Stimulated activated CD8-positive, alpha-beta memory T cell treated with anti-CD3 and anti-CD28 coated beads, Interleukin-15, amount 100 ng/mL, for 4 hours (primary cell): ENCODE results near the gene RAD51D.
"Not testable (repeated sequence)": the region's sequence is repeated elsewhere in the genome, so short reads cannot be mapped to it uniquely, and the experiment has no call there.

Source experiments
- DNase-seq, 2 donors: peaks; one replicate each; pipeline ENCODE4 v3.0.0-alpha.2; 2020; ENCODE audit warnings: low read depth in 2 of 2

Gene RAD51D

DNA sequence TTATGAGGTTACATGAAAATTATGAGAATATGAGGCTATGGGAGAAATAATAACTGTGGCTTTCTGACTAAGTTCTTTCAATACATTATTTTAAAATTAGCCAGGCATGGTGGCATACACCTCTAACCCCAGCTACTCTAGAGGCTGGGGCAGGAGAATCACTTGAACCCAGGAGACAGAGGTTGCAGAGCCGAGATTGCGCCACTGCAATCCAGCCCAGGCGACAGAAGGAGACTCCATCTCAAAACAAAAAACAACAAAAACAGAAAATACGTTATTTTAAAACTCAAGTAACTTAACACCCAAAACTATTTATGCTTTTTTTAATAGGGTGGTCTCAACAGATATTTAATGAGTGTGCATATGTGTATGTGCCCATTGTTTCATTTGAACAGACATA, 53.8 kb downstream of the RAD51D start:
- DNase-seq, result no peak

DNA sequence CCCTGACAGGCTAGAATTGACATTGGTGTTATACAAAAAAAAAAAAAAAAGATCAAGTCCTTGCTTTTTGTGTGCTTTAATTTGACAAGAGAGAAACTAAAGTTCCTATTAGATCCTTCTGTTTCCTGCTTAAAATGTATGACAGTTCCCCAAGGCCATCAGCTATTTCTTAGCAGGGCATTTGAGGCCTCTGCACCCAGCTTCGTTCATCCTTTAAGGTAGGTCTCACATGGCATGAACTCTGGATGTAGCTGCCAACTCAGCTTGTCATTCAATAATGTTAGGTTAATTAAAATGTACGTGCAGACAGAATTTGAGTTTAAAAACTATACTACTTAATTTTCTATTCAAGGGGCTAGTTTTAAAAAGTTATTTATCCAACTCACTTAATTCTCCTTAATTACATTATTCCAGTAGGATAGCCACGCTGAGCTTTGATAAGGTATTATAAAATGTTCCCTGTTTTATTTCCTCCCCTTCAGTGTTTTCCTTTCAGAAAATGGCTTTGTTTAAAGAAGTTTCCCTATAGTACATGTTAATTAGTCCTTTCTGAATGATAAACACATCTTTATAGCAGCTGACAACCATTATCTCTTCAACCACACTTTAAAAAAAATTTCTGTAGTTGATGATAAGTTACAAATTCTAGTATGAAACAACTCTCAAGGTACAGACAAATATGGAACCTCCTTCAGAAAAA, 55.0 kb downstream of the RAD51D start:
- DNase-seq, result no peak

DNA sequence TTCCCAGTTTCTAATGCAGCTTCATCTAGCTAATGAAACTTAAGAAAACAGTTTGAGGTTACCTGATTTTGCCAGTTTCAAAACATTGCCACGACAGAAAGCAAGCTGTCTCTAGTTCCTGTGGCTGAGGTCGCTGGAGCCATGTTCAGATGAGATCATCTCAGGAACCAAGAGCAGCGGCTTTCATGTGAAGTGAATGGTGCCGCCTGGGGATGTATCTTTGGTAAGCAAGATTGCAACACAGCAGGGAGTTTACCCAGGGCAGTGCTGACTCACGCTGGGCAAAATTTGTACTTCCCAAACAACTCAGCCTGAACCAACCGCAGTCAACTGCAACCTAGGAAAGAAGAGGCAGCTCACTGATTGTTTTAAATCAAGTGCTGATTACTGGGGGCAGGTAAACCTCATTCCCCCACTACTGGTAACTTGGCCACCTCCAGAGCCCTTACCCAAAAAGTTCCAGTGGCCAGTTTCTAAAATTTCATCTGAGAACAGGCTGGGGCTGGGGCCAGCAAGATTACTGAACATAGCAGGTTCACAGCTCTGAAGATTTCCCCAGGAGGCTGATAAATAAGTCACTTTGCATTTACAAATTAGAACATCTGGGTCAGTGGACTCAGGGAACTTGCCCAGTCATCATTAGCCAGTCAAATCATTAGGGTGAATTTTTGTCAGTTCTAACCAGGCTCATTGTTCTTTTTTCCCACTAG, 56.0 kb downstream of the RAD51D start, which contains the start of gene RFFL:
Gene RFFL (minus strand): TSS at position 194 of the 710 bp plus-strand sequence. CDS start 37,154 bp downstream, outside the sequence.
- DNase-seq, result peak; percentile 63 to 86

DNA sequence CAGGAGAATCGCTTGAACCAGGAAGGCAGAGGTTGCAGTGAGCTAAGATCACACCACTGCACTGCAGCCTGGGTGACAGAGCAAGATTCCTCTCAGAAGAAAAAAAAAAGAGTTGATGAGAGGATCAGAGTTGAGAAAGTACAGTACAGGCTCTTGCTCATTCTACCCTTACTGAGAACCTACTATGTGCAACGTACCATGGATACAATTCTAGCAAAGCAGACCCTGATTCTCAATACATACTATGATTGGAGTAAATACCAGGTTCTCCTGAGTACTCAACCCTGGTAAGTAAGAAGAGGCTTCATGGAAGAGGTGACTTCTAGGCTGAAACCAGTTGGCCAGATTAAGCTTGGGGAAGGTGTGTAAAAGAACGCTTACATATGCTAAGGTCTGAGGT, 57.4 kb downstream of the RAD51D start:
- no peak for DNase-seq

DNA sequence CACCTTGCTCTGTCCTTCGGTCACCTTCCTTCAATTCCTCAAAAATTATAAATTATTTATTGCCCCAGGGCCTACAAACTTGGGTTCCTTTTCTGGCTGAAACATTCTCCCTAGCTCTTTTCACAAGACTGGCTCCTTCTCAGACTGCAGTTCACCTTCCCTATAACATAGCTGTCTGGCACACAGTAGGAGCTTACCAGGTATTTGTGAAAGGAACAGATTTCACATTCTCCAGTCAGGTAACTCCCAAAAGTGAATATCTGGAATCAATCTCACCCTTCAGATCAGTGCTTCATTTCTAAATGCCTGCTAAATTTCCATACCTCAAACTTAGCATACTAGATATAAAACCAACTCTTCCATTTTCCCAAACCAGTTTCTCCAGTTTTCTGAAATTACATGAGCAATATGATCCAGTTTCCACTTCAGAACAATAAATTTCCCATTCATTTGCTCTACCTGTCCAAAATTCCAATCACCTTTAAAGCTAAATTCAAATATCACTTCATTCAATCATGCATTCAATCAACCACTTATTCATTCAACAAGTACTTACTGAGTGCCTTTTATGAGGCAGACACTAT, 62.2 kb downstream of the RAD51D start:
- DNase-seq, result no peak

DNA sequence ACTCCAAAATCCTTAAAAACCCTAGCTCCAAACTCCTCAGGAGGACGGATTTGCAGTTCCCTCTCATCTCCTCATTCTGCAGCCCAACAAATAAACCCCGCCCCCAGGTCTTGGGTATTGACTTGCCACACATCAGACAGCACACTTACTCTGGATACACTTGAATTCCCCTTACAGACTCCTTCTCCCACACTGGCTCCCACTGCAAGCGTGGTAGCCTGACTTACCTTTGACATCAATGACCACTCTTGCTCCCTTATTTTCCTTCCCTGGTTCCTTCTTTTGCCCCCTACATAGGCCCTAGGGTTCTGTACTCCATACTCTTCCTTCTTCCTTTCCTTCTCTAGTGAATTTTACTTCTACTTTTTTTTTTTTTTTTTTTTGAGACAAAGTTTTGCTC, 63.6 kb downstream of the RAD51D start:
- DNase-seq, result no peak

DNA sequence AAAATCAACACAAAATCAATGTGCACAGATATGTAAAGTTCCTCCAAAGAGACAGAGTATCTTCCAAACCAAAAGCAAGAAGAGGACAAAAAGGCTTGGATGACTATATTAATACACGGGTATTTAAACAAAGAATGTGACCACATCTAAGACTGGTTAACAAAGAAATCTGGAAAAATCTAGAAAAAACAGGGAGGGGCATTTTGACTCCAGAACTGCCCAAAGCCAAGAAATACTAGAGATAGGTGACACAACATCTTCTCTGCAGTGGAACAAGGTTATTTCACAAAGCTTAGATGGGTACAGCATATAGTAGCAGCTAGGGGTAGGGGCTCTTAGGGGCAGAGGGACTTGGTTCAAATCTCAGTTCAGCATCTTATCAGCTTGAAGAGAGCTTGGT, 66.5 kb downstream of the RAD51D start:
- no peak for DNase-seq

DNA sequence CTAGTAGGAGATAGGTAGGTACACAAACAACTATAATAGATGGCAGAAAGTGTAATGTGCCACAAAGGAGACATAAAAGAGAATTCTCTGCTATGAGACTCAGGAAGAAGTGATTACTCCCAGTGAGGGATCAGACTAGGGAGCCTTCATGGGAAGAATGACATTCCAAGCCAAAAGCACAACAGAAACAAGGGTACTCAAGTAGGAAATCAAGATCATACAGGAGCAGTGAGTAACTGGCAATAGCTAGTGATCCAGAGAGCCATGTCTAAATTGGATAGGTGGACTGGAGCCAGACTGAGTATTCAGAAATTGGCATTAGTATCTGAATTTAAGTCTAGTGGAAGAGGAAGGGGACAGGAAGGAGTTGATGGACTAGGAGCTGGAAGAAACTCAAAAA, 66.9 kb downstream of the RAD51D start:
- no peak for DNase-seq

DNA sequence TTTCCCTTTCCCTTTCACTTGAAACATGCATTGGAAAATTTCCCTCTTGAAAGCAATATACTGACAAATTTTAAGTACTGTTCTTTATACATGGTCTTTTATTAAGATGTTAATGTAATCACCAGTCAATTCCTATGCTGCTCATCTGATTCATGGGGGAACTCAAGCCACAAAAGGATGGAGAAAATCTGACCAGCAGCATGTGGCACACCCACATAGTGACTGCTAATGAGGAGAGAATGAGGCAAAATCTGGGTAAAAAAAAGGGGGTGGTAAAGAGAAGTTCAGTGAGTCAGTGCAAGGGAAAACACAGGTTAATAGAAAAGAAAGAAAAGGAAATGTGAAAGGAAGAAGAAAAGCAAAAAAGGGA, 67.4 kb downstream of the RAD51D start:
- DNase-seq, result no peak

DNA sequence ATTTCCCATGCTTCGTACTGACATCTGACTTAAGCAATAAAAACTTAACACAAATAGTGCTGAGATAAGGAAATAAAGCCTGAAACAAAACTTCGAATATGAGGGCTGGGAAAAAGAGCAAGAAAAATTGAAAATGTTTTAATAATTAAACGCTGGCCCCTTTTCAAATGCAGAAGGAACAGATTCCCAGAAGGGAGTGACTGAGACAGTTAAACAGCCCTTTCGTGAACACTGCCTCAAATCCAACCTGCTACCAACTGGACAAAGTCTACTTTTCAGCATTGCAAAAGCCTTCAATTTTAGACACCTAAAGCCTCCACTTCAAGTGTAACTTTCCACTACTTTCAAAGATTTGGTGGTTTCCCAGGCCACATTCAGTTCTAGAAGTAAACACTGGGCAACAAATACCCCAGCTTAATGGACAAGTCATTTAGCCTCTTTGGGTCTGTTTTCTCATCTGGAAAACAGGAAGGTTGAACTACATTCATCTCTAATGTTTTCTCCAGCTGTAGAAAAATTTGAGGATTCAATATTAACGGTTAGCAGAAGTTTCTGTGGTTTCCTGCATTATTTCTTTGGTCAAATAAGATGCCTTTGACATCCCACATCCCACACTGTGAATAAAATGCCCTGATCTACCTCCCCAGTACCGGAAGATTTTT, 68.0 kb downstream of the RAD51D start:
- no peak for DNase-seq

DNA sequence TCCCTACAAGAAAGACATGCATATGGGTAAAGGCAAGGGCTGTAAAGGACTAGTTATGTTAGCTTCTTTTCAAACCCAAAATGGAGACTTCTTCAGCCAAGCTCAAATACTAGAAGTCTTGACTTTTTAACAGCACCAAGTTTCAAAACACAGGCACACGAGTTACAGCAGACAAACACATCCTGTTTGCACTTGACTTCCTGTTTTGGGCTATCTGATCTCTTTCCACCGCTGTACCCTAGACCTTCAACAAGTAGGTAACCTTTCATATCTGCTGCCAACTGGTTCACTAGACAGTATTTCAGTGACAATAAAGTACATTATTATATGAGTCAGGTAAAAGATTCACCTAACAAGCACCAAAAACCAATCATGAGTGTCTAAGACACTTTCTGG, 68.5 kb downstream of the RAD51D start:
- DNase-seq, result no peak

DNA sequence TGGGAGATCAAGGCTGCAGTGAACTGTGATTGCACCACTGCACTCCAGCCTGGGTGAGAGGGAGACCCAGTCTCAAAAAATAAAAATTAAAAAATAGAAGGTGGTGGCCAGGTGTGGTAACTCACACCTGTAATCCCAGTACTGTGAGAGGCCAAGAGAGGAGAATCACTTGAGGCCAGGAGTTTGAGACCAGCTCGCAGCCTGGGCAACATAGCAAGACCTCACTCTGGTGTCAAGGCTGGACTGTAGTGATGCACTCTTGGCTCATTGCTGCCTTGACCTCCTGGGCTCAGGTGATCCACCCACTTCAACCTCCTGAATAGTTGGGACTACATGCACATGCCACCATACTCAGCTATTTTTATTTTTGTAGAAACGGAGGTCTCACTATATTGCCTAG, 69.5 kb downstream of the RAD51D start:
- DNase-seq, result no peak

DNA sequence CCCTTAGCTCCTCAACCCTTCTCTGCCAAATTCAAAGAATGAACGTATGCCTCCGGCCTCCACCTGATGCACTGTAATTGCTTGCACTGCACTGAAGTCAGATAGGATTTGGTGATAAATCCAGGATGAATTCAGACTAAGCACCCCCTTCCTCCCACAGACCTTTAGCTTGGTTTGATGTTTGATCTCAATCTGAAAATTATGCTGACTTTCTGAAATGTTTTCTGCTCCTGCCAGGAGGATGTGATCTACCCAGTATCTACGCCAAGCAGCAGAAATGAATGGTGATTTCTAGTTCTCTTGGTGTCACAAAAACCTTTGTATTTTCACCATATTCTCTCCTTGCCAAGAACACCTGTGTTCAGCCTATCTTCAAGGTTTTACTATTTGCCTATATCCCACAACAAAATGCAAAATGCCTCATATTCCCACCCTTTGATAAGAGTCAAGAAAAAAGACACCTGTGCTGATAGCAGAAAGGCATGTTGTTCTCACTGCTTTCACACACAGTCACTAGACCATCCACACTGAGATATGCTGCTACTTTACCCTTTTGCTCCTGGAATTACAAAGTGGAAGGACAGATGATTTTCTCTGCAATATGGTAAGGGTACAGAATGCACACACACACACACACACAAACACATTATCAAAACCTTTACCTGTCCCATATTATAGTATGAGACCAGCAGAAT, 70.8 kb downstream of the RAD51D start:
- DNase-seq, result no peak

DNA sequence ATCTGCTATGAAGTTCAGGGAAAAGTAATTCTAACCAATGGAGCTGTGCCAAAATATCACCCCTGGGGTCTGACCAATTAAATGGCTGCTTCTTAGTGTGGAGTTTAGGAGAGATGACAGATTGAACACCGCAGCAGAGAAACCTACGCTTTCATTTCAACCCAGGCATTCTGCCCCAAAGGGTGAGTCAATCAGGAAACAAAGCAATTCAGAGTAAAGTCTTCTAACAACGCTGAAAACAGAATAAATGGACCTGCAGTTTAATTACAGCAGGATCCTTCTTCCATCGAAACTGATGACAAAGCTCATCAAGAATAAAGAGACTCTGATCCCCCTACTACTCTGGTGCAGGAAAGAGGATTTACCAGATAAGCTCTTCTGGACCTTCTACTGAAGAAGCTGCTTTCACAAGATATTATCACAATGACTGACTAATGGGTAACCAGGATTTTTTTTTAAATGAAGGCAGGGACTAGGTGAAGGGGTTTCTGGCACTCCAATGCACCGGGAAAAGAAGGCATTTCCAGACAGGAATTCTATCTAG, 72.8 kb downstream of the RAD51D start:
- DNase-seq, result peak in 1 of 2 donors; percentile 50

DNA sequence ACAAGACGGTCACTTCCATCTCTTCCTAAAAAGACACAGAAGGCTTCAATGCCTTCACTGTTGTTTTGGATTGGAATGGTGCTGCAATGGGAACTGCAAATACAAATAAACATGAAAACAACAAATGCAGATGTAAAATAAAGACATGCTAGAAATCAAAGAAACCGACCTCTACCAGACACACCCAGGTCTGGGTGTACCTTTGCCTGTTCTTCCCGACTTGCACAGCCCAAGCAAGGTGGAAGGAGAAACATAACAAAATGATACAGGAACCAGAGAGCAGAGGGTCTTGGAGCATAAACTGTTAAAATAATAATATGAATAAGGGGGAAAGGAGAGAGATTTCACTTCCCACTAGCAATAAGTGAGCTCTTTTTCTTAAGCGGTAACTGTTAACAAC, 73.4 kb downstream of the RAD51D start:
- no peak for DNase-seq

DNA sequence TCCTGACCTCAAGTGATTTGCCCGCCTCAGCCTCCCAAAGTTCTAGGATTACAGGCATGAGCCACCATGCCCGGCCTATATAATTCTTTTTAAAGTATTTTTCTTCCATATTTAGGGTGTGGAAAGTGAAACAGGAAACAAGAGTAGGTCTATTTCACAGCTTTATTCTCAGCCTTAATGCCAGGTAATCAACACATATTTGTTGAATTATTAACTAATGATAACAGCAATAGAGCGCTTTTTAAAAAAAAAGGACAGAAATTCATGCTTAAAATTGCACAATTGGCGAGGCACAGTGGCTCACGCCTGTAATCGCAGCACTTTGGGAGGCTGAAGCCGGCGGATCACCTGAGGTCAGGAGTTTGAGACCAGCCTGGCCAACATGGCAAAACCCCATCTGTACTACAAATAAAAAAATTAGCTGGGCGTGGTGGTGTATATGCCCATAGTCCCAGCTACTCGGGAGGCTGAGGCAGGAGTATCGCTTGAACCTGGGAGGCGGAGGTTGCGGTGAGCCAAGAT, 74.1 kb downstream of the RAD51D start:
- DNase-seq, result not testable (repeated sequence)

DNA sequence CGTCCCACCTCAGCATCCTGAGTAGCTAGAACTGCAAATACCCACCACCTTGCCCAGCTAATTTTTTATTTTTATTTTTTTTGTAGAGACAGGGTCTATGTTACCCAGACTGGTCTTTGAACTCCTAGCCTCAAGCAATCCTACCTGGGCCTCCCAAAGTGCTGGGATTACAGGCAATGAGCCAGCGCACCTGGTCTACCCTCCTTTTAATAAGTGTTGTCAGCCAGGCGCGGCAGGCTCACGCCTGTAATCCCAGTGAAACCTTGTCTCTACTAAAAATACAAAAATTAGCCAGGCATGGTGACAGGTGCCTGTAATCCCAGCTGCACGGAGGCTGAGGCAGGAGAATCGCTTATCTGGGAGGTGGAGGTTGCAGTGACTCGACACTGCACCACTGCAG, 75.5 kb downstream of the RAD51D start:
- no peak for DNase-seq
